Activated CD4-positive, alpha-beta memory T cell treated with anti-CD3 and anti-CD28 coated beads for 36 hours (primary cell): ENCODE data around the gene RC3H1. TPM values are rescaled to one million over a fixed set of nuclear protein-coding genes. Genes with fewer than 3 reads are reported as not detected.
"Not testable (repeated sequence)": the region's sequence is repeated elsewhere in the genome, so short reads cannot be mapped to it uniquely, and the experiment has no call there.

ENCODE experiments used
- CTCF ChIA-PET: fragments of 350-600 bp; sonication (Branson Sonifier 250); formaldehyde crosslinking; loops from one replicate; lab custom pipeline; 2021; ENCODE audit warnings: antibody characterized with exemption, inconsistent platforms; lab: Charles Lee
- POLR2A ChIA-PET: fragments of 350-600 bp; sonication (Branson Sonifier 250); formaldehyde crosslinking; loops from one replicate; lab custom pipeline; 2021; ENCODE audit warnings: antibody characterized with exemption; lab: Charles Lee
- DNase-seq: peaks from one replicate; pipeline ENCODE4 v3.0.0-alpha.2; 2020
- H3K27ac Mint-ChIP-seq: one replicate; pipeline ENCODE4 v1.8.0; 2021; ENCODE audit warnings: mixed read lengths
- H3K27me3 Mint-ChIP-seq: one replicate; pipeline ENCODE4 v1.8.0; 2021; ENCODE audit warnings: mixed read lengths
- H3K36me3 Mint-ChIP-seq: one replicate; pipeline ENCODE4 v1.8.0; 2021; ENCODE audit warnings: mixed read lengths
- H3K4me1 Mint-ChIP-seq: one replicate; pipeline ENCODE4 v1.8.0; 2021; ENCODE audit warnings: low read depth, mixed read lengths
- H3K4me3 Mint-ChIP-seq: one replicate; pipeline ENCODE4 v1.8.0; 2021; ENCODE audit warnings: mild to moderate bottlenecking, mixed read lengths
- H3K9me3 Mint-ChIP-seq: one replicate; pipeline ENCODE4 v1.8.0; 2021; ENCODE audit warnings: mixed read lengths
- intact Hi-C: fragments of 100-400 bp; cut with micrococcal nuclease; formaldehyde crosslinking; loops from one replicate; pipeline ENCODE4 v1.15.1; 2023
- total RNA-seq, 2 experiments: library from RNA; stranded (reverse); gene quantifications; one replicate each; pipeline ENCODE4 v1.2.3, GENCODE V29; 2021

Gene RC3H1
- total RNA-seq, 2 experiments from 2014 or later, result 26.6 to 26.8 TPM

DNA sequence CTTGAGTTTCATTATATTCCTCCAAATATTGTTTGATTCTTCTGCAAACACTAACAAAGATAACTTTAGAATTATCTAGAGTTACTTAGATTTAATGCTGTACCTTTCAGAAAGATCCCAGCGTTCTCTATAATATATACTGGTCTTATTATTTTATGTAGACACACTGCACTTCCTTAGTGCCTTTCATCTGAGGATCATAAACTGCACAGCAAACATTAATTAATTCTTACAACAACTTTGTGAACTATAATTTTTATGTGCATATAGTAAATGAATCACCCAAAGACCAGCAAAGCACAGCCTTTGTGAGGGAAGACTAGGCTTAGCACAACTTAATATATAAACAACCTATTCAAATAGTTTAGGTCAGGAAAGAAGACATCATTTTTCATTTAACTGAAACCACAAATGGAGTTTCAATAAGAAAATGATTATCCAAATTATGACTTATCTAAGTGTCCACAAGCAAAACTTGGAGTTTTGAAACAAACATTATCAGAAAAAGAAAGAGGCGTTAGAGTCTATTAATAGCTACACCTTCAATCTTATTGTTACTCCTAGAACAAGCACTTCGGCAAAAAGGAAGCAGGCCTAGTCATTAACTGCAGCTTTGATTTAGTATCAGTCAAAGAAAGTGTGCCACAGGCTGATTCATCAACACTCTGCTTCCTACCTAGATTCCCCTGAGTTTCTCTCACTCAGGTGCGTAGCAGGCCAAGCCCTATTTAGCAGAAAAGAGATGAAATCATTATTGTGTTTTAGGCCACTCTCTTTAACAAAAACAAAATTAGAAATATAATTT is 22.5 kb upstream of the RC3H1 start:
- no peak overlapping the region for H3K27ac Mint-ChIP-seq
- no peaks in the 10 kb centered on the region for H3K9me3 Mint-ChIP-seq
- ChIA-PET CTCF (no interaction called here), POLR2A (no interaction called here)
- H3K36me3 Mint-ChIP-seq, result no peaks in the 10 kb centered on the region
- no peak for DNase-seq
- intact Hi-C loops, result no loop called here
- H3K4me3 Mint-ChIP-seq, result no peak overlapping the region
- H3K27me3 Mint-ChIP-seq, result no peaks in the 10 kb centered on the region
- peaks cover 5% of the 10 kb centered on the region for H3K4me1 Mint-ChIP-seq

DNA sequence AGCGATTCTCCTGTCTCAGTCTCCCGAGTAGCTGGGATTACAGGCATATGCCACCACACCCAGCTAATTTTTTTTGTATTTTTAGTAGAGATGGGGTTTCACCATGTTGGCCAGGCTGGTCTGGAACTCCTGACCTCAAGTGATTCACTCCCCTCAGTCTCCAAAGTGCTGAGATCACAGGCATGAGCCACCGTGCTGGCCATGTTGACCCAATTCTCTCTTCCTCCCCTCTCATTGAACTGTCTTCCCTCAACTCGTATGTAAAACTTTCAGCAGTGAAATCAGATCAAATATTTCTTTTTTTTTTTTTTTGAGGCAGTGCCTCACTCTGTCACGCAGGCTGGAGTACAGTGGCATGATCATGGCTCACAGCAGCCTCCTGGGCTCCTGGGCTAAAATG is 20.4 kb upstream of the RC3H1 start:
- H3K27ac Mint-ChIP-seq, H3K27me3 Mint-ChIP-seq, CTCF ChIA-PET, H3K4me1 Mint-ChIP-seq, POLR2A ChIA-PET, DNase-seq, H3K4me3 Mint-ChIP-seq, H3K36me3 Mint-ChIP-seq, H3K9me3 Mint-ChIP-seq, intact Hi-C loops: not testable (repeated sequence)

DNA sequence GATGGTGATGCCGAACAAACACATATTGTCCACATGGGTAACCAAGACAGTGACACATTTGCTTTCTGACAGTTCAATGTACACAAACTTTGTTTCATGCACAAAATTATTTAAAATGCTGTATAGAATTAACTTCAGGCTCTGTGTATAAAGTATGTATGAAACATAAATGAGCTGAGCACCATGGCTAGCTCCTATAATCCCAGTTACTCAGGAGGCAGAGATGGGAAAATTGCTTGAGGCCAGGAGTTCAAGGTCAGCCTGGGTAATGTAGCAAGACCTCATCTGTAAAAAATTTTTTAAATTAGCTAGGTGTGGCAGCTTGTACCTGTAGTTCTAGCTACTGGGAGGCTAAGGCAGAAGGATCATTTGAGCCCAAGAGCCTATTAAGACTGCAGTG is 19.2 kb upstream of the RC3H1 start:
- Mint-ChIP-seq H3K27me3 (peaks cover 3% of the 10 kb centered on the region), H3K4me1 (peaks cover 5% of the 10 kb centered on the region), H3K27ac (no peak overlapping the region), H3K36me3 (no peaks in the 10 kb centered on the region), H3K4me3 (no peak overlapping the region), H3K9me3 (no peaks in the 10 kb centered on the region)
- no peak for DNase-seq
- ChIA-PET POLR2A (no interaction called here), CTCF (no interaction called here)
- intact Hi-C loops, result no loop called here

DNA sequence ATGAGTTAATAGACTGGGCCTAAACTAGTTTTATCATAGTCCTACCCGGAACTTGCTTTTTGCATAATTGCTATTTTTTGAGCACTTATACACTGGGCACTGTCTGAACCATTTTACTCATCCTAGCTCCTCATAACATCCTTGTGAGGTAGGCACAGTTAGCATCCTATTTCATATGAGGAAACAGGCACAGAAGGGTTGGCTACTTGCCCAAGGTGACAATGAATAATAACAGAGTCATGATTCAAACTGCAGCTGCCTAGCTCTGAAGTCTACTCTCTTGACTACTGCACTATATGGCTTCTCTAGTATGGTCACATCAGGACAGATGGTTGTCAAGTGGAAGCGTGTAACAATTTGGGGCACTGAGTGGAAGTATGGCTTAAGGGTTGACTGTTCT is 18.2 kb upstream of the RC3H1 start:
- Mint-ChIP-seq H3K4me3 (no peak overlapping the region), H3K27ac (no peak overlapping the region), H3K9me3 (no peaks in the 10 kb centered on the region), H3K4me1 (peaks cover 5% of the 10 kb centered on the region), H3K27me3 (peaks cover 3% of the 10 kb centered on the region), H3K36me3 (no peaks in the 10 kb centered on the region)
- POLR2A ChIA-PET, result interaction anchor here (0.6 kb wide), 1 partner anchor 529 kb away, joined by 3 read pairs; no protein-coding TSS in a partner anchor
- DNase-seq, result no peak
- CTCF ChIA-PET, result interaction anchor here (0.6 kb wide), 1 partner anchor 478 kb away, joined by 3 read pairs; no protein-coding TSS in a partner anchor
- intact Hi-C loops, result no loop called here

DNA sequence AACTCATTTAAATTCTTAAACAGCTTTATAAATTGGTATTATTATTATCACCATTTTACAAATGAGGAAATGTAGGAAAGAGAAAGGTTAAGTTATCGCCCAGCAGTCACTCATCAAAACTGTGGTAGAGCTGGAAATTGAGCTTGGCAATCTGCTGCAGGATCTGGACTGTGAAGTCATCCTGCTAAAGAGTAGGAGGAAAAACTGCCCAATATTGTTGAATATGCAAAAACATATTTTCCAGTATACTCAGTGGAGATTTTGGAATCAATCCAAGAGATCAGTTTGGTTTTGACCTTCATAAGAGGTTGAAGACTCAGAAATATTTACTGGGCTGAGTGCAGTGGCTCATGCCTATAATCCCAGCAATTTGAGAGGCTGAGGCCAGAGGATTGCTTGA is 16.9 kb upstream of the RC3H1 start:
- POLR2A ChIA-PET, result no interaction called here
- peaks cover 3% of the 10 kb centered on the region for H3K27me3 Mint-ChIP-seq
- intact Hi-C loops, result no loop called here
- H3K27ac Mint-ChIP-seq, result no peak overlapping the region
- H3K9me3 Mint-ChIP-seq, result no peaks in the 10 kb centered on the region
- no peak overlapping the region for H3K4me3 Mint-ChIP-seq
- CTCF ChIA-PET, result no interaction called here
- no peak for DNase-seq
- H3K4me1 Mint-ChIP-seq, result no peaks in the 10 kb centered on the region
- no peaks in the 10 kb centered on the region for H3K36me3 Mint-ChIP-seq

DNA sequence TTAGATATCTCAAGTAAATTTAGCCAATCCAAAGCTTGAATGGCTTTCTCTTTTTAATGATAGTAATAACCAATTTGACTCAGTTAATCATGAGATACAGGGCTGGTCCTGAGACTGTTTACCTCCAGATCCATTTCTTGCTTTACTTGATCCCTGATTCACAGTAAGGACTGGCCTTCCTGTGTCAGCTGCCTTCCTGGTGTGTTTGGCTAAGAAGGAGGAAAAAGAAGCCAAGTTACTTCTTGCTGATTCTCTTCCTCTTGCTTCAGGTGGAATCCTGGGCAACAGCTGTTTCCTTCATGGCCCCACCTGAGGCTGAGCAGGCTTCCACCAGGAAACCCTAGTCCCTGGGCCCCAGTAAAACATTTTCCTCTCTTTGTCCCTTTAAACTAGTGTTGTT is 14.6 kb upstream of the RC3H1 start:
- Mint-ChIP-seq H3K4me1 (no peaks in the 10 kb centered on the region), H3K36me3 (no peaks in the 10 kb centered on the region), H3K4me3 (no peak overlapping the region), H3K27ac (no peak overlapping the region), H3K27me3 (peaks cover 3% of the 10 kb centered on the region), H3K9me3 (no peaks in the 10 kb centered on the region)
- ChIA-PET POLR2A (no interaction called here), CTCF (no interaction called here)
- intact Hi-C loops, result no loop called here
- DNase-seq, result no peak

DNA sequence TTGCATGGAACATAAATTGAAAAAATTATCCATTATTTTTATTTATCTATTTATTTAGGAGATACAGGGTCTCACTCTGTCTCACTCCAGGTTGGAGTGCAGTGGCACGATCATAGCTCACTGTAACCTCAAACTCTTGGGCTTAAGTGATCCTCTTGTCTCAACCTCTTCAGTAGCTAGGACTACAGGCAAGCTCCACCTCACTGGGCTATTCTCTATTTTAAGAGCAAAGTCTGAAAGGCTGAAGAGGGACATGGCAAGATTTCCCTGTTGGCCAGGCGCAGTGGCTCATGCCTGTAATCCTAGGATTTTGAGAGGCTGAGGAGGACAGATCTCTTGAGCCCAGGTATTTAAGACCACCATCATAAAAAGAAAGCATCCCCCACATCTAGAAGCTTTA is 14.0 kb upstream of the RC3H1 start:
- ChIA-PET POLR2A (no interaction called here), CTCF (no interaction called here)
- Mint-ChIP-seq H3K27me3 (peaks cover 3% of the 10 kb centered on the region), H3K27ac (no peak overlapping the region), H3K4me3 (no peak overlapping the region), H3K4me1 (no peaks in the 10 kb centered on the region), H3K9me3 (no peaks in the 10 kb centered on the region), H3K36me3 (no peaks in the 10 kb centered on the region)
- intact Hi-C loops, result no loop called here
- DNase-seq, result no peak

DNA sequence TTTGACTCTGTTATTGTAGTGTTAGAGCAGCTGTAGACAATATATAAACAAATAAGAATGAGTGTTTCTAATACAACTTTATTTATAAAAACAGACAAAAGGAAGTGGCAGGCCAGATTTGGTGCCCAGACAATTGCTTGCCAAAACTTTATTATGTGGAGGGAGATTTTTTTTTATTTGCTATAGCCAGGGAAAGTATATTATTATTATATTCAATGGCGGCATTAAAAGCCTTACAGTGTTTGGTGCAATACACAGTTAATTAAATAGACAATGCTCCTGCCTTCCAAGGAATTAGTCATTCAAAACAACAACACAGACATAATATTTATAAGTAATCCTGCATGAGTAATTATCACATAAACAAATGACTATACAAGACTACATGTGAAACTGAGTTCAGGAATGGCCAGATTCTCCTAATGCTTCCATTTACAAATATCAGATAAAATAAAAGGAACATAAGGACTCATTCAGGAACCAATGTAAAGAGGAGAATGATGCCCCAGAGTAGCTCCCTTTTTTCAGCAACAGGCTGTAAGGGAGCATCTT is 10.6 kb upstream of the RC3H1 start:
- H3K4me1 Mint-ChIP-seq, result no peaks in the 10 kb centered on the region
- DNase-seq, result no peak
- no peaks in the 10 kb centered on the region for H3K27me3 Mint-ChIP-seq
- H3K27ac Mint-ChIP-seq, result no peak overlapping the region
- no peak overlapping the region for H3K4me3 Mint-ChIP-seq
- H3K36me3 Mint-ChIP-seq, result no peaks in the 10 kb centered on the region
- intact Hi-C loops, result no loop called here
- CTCF ChIA-PET, result interaction anchor here (0.7 kb wide), 1 partner anchor 95 kb away, joined by 3 read pairs; no protein-coding TSS in a partner anchor
- POLR2A ChIA-PET, result no interaction called here
- H3K9me3 Mint-ChIP-seq, result no peaks in the 10 kb centered on the region

DNA sequence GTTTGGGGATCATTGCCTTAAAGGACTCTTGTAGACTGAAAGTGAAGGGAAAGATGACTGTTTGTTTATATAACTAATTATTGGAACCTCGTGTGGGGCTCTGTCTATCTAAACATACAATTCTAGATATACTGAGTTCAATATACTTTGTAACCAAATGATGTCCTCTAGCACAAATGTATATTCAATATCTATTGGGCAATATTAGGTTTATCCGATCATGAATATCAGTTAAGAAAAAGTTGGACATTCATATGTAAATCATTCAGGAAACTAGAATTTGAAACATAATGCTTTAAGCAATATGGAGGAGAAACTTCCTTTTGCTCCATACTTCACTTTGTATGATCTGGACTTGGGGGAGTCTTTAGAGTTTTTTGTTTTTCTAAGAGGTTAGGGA is 8.9 kb upstream of the RC3H1 start:
- ChIA-PET CTCF (no interaction called here), POLR2A (no interaction called here)
- Mint-ChIP-seq H3K27ac (no peak overlapping the region), H3K36me3 (no peaks in the 10 kb centered on the region), H3K4me3 (no peak overlapping the region), H3K27me3 (no peaks in the 10 kb centered on the region), H3K9me3 (no peaks in the 10 kb centered on the region), H3K4me1 (no peaks in the 10 kb centered on the region)
- intact Hi-C loops, result no loop called here
- no peak for DNase-seq

DNA sequence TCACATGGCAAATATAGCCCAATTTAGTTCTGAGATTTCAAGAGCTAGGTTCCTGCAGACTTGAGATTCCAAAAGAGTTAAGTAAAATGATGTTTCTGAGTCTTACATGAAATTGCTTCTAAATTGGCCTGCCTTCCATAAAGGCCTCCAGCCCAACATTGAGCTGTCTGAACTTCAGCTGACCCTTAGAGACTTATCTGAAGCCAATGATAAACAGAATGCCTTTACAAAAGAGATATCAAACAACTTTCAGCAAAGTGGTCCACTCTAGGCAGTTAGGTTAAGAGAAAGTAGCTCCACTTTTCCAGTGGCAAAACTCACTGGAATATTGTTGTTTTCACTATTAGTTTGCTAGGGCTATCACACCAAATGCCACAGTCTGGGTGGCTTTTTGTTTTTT is 6.3 kb upstream of the RC3H1 start:
- no peak for DNase-seq
- no peaks in the 10 kb centered on the region for H3K36me3 Mint-ChIP-seq
- no peaks in the 10 kb centered on the region for H3K9me3 Mint-ChIP-seq
- CTCF ChIA-PET, result no interaction called here
- intact Hi-C loops, result no loop called here
- H3K4me1 Mint-ChIP-seq, result peaks cover 2% of the 10 kb centered on the region
- no peaks in the 10 kb centered on the region for H3K27me3 Mint-ChIP-seq
- no peak overlapping the region for H3K4me3 Mint-ChIP-seq
- no peak overlapping the region for H3K27ac Mint-ChIP-seq
- POLR2A ChIA-PET, result no interaction called here

DNA sequence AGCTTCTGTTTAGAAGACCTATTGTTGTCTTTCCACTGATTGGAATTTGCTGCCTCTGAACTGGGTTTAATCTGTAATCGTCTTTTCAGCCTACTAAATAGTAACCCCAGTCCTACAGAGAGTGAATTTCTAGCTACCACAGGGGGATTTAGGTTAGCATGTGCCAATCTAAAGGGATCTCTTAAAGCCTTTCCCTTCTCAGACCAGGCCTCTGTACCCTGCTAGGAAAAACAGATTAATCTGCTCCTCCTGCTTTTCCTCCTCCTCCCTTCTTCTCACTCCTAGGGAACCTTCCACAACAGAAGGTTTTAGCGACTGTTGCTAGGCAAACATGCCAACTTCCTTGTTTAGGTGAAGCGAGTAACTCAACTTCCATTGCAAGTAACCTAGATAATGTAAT is 1.3 kb upstream of the RC3H1 start:
- DNase-seq, result no peak
- CTCF ChIA-PET, result interaction anchor here (0.6 to 0.7 kb wide), 2 partner anchors 46 to 657 kb away, joined by 4 read pairs; no protein-coding TSS in a partner anchor
- Mint-ChIP-seq H3K27me3 (no peaks in the 10 kb centered on the region), H3K4me3 (peak overlapping the region; percentile 97), H3K36me3 (peaks cover 8% of the 10 kb centered on the region), H3K4me1 (peaks cover 32% of the 10 kb centered on the region), H3K9me3 (no peaks in the 10 kb centered on the region), H3K27ac (no peak overlapping the region)
- intact Hi-C loops, result loop anchor here (2.0 to 5.0 kb wide), 5 partner anchors 133 to 974 kb away; partner anchors contain the start of genes CACYBP, CENPL, DARS2 and KLHL20
- POLR2A ChIA-PET, result no interaction called here

DNA sequence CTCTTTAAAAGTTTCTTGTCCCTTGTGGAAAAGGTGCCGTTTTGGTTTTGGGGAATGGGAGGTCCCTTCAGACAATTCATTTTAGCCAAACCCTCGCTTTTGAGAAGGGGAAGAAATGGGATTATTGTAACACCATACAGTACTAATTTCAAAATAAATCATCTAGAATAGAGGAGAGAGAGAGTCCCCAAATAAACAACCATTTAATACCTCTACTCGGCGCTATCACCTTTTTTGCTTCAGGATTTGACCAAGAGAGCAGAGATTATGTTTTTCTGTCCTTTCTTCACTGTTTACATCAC is 770 bp upstream of the RC3H1 start:
- Mint-ChIP-seq H3K9me3 (no peaks in the 10 kb centered on the region), H3K4me3 (peak overlapping the region; percentile 97), H3K27ac (peak overlapping the region; percentile 93), H3K4me1 (peaks cover 34% of the 10 kb centered on the region), H3K36me3 (peaks cover 8% of the 10 kb centered on the region), H3K27me3 (no peaks in the 10 kb centered on the region)
- ChIA-PET POLR2A (interaction anchor here (0.5 to 1.4 kb wide), 5 partner anchors 32 to 157 kb away, joined by 3 to 8 read pairs (median 3); partner anchors contain the start of genes GAS5 and ZBTB37), CTCF (interaction anchor here (0.5 to 0.7 kb wide), 2 partner anchors 45 to 195 kb away, joined by 3 to 4 read pairs; no protein-coding TSS in a partner anchor)
- no peak for DNase-seq
- intact Hi-C loops, result loop anchor here (1.0 to 5.0 kb wide), 7 partner anchors 134 to 974 kb away; partner anchors contain the start of genes CACYBP, CENPL, DARS2 and KLHL20
